Measurements from ENCODE around the gene THSD7A. TPM values are rescaled to one million over a fixed set of nuclear protein-coding genes. Genes with fewer than 3 reads are reported as not detected.

The THSD7A gene
- total RNA-seq, 1 experiment from 2014 or later = 4.0 TPM

GRCh38 chr7:11667810-11668185 lies 164.2 kb downstream of the THSD7A start:
- no peak overlapping the region for H2AFZ ChIP-seq
- H3F3A ChIP-seq (ENCODE audit: insufficient read depth, low read depth) = no peaks in the 10 kb centered on the region
- TF ChIP-seq EZH2 (IDR thresholded peaks at IDR 0.05; ENCODE audit: low read depth) = no peak
- TF ChIP-seq, protein P1, sequence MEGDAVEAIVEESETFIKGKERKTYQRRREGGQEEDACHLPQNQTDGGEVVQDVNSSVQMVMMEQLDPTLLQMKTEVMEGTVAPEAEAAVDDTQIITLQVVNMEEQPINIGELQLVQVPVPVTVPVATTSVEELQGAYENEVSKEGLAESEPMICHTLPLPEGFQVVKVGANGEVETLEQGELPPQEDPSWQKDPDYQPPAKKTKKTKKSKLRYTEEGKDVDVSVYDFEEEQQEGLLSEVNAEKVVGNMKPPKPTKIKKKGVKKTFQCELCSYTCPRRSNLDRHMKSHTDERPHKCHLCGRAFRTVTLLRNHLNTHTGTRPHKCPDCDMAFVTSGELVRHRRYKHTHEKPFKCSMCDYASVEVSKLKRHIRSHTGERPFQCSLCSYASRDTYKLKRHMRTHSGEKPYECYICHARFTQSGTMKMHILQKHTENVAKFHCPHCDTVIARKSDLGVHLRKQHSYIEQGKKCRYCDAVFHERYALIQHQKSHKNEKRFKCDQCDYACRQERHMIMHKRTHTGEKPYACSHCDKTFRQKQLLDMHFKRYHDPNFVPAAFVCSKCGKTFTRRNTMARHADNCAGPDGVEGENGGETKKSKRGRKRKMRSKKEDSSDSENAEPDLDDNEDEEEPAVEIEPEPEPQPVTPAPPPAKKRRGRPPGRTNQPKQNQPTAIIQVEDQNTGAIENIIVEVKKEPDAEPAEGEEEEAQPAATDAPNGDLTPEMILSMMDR (conservative IDR thresholded peaks at IDR 0.05) = no peak
- ChIA-PET CTCF (no interaction called here), POLR2A (ENCODE audit: unreplicated experiment) (no interaction called here)
- no TSS peak for BruUV-seq (replicated peaks)
- H3K4me2 ChIP-seq = no peak overlapping the region
- intact Hi-C loops (cut with micrococcal nuclease; ENCODE audit: unreplicated experiment) = no loop called here
- H3K27ac ChIP-seq = no peak overlapping the region
- DNase-seq = no peak
- H3K36me3 ChIP-seq (ENCODE audit: low read depth) = no peaks in the 10 kb centered on the region
- no peak overlapping the region for H3K4me3 ChIP-seq
- H3K9me2 ChIP-seq (ENCODE audit: insufficient read depth) = no peaks in the 10 kb centered on the region; the same call in 1 of the 2 replicates
- no peaks in the 10 kb centered on the region for H3K27me3 ChIP-seq (ENCODE audit: insufficient read depth, low read depth)
- no peaks in the 10 kb centered on the region for H4K20me1 ChIP-seq (ENCODE audit: insufficient read depth)
- no peaks in the 10 kb centered on the region for H3K9me3 ChIP-seq (ENCODE audit: insufficient read depth, low read depth)
- no peaks in the 10 kb centered on the region for H3K4me1 ChIP-seq (replicated peaks; ENCODE audit: insufficient read depth)
- no peaks in the 10 kb centered on the region for H3K79me2 ChIP-seq (ENCODE audit: low read depth)

- Histone ChIP-seq H3K4me3 (no peak overlapping the region), H3K27me3 (ENCODE audit: insufficient read depth, low read depth) (no peaks in the 10 kb centered on the region), H3K36me3 (ENCODE audit: low read depth) (no peaks in the 10 kb centered on the region), H3K4me2 (no peak overlapping the region), H3K4me1 (replicated peaks; ENCODE audit: insufficient read depth) (no peaks in the 10 kb centered on the region), H3F3A (ENCODE audit: insufficient read depth, low read depth) (no peaks in the 10 kb centered on the region), H3K9me2 (ENCODE audit: insufficient read depth) (no peaks in the 10 kb centered on the region; the same call in 1 of the 2 replicates), H4K20me1 (ENCODE audit: insufficient read depth) (no peaks in the 10 kb centered on the region), H2AFZ (no peak overlapping the region), H3K27ac (no peak overlapping the region), H3K79me2 (ENCODE audit: low read depth) (no peaks in the 10 kb centered on the region), H3K9me3 (ENCODE audit: insufficient read depth, low read depth) (no peaks in the 10 kb centered on the region)
- DNase-seq = no peak
- POLR2A ChIA-PET (ENCODE audit: unreplicated experiment) = no interaction called here
- TF ChIP-seq EZH2 (IDR thresholded peaks at IDR 0.05; ENCODE audit: low read depth) = no peak
- TF ChIP-seq, protein P1 (conservative IDR thresholded peaks at IDR 0.05) = no peak
- CTCF ChIA-PET = no interaction called here
- no TSS peak for BruUV-seq (replicated peaks)
- intact Hi-C loops (cut with micrococcal nuclease; ENCODE audit: unreplicated experiment) = no loop called here
Measured at GRCh38 chr7:11667071-11667809, 164.8 kb downstream of the THSD7A start.

GRCh38 chr7:11665357-11665756 lies 166.6 kb downstream of the THSD7A start:
- Histone ChIP-seq H3K27ac (no peak overlapping the region), H3F3A (ENCODE audit: insufficient read depth, low read depth) (no peaks in the 10 kb centered on the region), H2AFZ (peak overlapping the region; percentile 67), H3K4me3 (no peak overlapping the region), H3K4me2 (no peak overlapping the region), H3K9me3 (ENCODE audit: insufficient read depth, low read depth) (no peaks in the 10 kb centered on the region), H3K9me2 (ENCODE audit: insufficient read depth) (no peaks in the 10 kb centered on the region), H3K36me3 (ENCODE audit: low read depth) (no peaks in the 10 kb centered on the region), H3K79me2 (ENCODE audit: low read depth) (no peaks in the 10 kb centered on the region), H3K4me1 (replicated peaks; ENCODE audit: insufficient read depth) (no peaks in the 10 kb centered on the region), H4K20me1 (ENCODE audit: insufficient read depth) (no peaks in the 10 kb centered on the region), H3K27me3 (ENCODE audit: insufficient read depth, low read depth) (no peaks in the 10 kb centered on the region)
- no peak for DNase-seq
- ChIA-PET POLR2A (ENCODE audit: unreplicated experiment) (no interaction called here), CTCF (no interaction called here)
- intact Hi-C loops (cut with micrococcal nuclease; ENCODE audit: unreplicated experiment) = no loop called here
- no peak for TF ChIP-seq EZH2 (IDR thresholded peaks at IDR 0.05; ENCODE audit: low read depth)
- TF ChIP-seq, protein P1 (conservative IDR thresholded peaks at IDR 0.05) = no peak
- BruUV-seq (replicated peaks) = no TSS peak
